OCI-LY1 (cell line): ENCODE measurements around the gene ZDHHC14.

Experiments
- H2AFZ ChIP-seq: fragments of 200-600 bp; sonication (generic), shearing (Covaris generic); 2 replicates; pipeline ENCODE4 v1.6.0; 2014; ENCODE audit warnings: antibody characterized with exemption, mild to moderate bottlenecking, low read length
- H3F3A ChIP-seq: fragments of 200-600 bp; sonication (generic), shearing (Covaris generic); 2 replicates; pipeline ENCODE4 v1.6.0; 2014; ENCODE audit warnings: mild to moderate bottlenecking, antibody characterized with exemption, low read length, moderate library complexity; ENCODE audit not compliant: insufficient read depth
- H3K27ac ChIP-seq: fragments of 200-600 bp; sonication (generic); 2 replicates; pipeline ENCODE4 v1.5.1; 2014; ENCODE audit warnings: low read length, mixed run types, mild to moderate bottlenecking, low read depth; ENCODE audit not compliant: poor library complexity, severe bottlenecking
- H3K27me3 ChIP-seq: fragments of 200-600 bp; sonication (generic); 2 replicates; pipeline ENCODE4 v1.6.0; 2014; ENCODE audit warnings: antibody characterized with exemption, mild to moderate bottlenecking, low read length, moderate library complexity; ENCODE audit not compliant: insufficient read depth
- H3K36me3 ChIP-seq: fragments of 200-600 bp; sonication (generic); 2 replicates; pipeline ENCODE4 v1.6.1; 2014; ENCODE audit warnings: mild to moderate bottlenecking, antibody characterized with exemption, low read length, moderate library complexity, mixed read lengths; ENCODE audit not compliant: insufficient read depth
- H3K4me1 ChIP-seq: fragments of 200-600 bp; sonication (generic); 2 replicates; pipeline ENCODE4 v1.5.1; 2014; ENCODE audit warnings: mild to moderate bottlenecking, low read length, moderate library complexity; ENCODE audit not compliant: insufficient read depth, severe bottlenecking
- H3K4me2 ChIP-seq: fragments of 200-600 bp; sonication (generic), shearing (Covaris generic); 2 replicates; pipeline ENCODE4 v1.6.1; 2014; ENCODE audit warnings: low read length
- H3K4me3 ChIP-seq: fragments of 200-600 bp; sonication (generic); 2 replicates; pipeline ENCODE4 v1.5.1; 2014; ENCODE audit warnings: low read length, low read depth, mild to moderate bottlenecking, mixed read lengths; ENCODE audit not compliant: poor library complexity, severe bottlenecking
- H3K79me2 ChIP-seq: fragments of 200-600 bp; shearing (Covaris generic); 2 replicates; pipeline ENCODE4 v1.6.1; 2016; ENCODE audit warnings: mixed run types, low read length, mixed read lengths; ENCODE audit not compliant: insufficient read depth
- H3K9ac ChIP-seq: fragments of 200-600 bp; sonication (generic), shearing (Covaris generic); 2 replicates; pipeline ENCODE4 v1.6.1; 2014; ENCODE audit warnings: mild to moderate bottlenecking, low read length, mixed read lengths
- H3K9me2 ChIP-seq: fragments of 200-600 bp; sonication (generic), shearing (Covaris generic); 2 replicates; pipeline ENCODE4 v1.6.1; 2014; ENCODE audit warnings: low read depth, mild to moderate bottlenecking, low read length, mixed read lengths
- H3K9me3 ChIP-seq: fragments of 200-600 bp; shearing (Covaris generic); 2 replicates; pipeline ENCODE4 v1.6.1; 2014; ENCODE audit warnings: low read length, mixed read lengths
- H4K20me1 ChIP-seq: fragments of 200-600 bp; sonication (generic), shearing (Covaris generic); 2 replicates; pipeline ENCODE4 v1.6.0; 2016; ENCODE audit warnings: mild to moderate bottlenecking, low read length; ENCODE audit not compliant: insufficient read depth
- EZH2 ChIP-seq: fragments of 200-600 bp; sonication (generic), shearing (Covaris generic); IDR thresholded peaks from 2 replicates; pipeline ENCODE4 v1.8.0; 2017; ENCODE audit warnings: borderline replicate concordance, mixed run types, mild to moderate bottlenecking, antibody characterized with exemption, low read length, moderate library complexity, mixed read lengths
- TF ChIP-seq, protein P1 (sequence below): fragments of 200-600 bp; sonication (generic), shearing (Covaris generic); IDR thresholded peaks from 2 replicates; pipeline ENCODE4 v1.5.1; 2017; ENCODE audit warnings: mild to moderate bottlenecking, antibody characterized with exemption, low read length, moderate library complexity, mixed read lengths

Gene ZDHHC14

DNA sequence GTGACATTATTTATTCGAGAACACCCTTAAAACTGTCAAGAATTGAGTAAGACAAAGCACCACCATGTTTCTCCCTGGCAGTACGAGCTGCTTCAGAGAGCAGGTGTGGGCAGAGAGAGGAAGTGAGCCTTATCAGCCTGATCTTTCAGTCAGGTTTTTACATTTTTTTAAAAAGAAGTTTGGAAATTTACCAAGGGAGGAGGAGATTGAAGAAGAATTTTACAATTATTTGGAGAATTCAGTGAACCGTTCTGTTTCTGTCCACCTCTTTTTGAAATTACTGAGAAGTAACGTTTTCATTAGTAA, 75.5 kb downstream of the ZDHHC14 start:
- no peaks in the 10 kb centered on the region for H3K79me2 ChIP-seq

DNA sequence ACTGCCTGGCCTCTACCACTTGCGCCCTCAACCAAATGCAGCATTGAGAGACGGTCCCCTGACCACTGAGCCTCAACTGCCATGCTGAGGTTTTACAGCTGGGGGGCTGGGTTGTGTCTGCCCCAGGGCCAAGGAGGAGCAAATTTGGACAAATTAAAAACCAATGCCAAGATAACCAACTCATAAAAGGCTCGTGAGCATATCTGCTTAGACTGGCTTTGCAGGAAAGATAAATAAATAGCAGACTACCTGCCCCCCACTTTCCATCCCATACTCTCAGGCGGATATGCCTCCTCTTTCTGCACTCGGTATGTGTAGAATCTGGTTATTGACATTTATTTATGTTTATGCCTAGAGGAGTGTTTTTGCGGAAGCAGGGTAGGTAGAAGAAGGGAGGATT, 76.8 kb downstream of the ZDHHC14 start:
- Histone ChIP-seq H3K4me1 (no peaks in the 10 kb centered on the region), H3K27ac (no peak overlapping the region), H3K4me2 (no peak overlapping the region), H3K9me2 (no peaks in the 10 kb centered on the region), H3K27me3 (no peaks in the 10 kb centered on the region), H3K36me3 (no peaks in the 10 kb centered on the region), H3F3A (no peaks in the 10 kb centered on the region), H3K9me3 (no peaks in the 10 kb centered on the region), H3K79me2 (no peaks in the 10 kb centered on the region), H4K20me1 (no peaks in the 10 kb centered on the region), H2AFZ (no peak overlapping the region), H3K9ac (no peak overlapping the region), H3K4me3 (no peak overlapping the region)
- TF ChIP-seq EZH2, result no peak
- TF ChIP-seq, protein P1, sequence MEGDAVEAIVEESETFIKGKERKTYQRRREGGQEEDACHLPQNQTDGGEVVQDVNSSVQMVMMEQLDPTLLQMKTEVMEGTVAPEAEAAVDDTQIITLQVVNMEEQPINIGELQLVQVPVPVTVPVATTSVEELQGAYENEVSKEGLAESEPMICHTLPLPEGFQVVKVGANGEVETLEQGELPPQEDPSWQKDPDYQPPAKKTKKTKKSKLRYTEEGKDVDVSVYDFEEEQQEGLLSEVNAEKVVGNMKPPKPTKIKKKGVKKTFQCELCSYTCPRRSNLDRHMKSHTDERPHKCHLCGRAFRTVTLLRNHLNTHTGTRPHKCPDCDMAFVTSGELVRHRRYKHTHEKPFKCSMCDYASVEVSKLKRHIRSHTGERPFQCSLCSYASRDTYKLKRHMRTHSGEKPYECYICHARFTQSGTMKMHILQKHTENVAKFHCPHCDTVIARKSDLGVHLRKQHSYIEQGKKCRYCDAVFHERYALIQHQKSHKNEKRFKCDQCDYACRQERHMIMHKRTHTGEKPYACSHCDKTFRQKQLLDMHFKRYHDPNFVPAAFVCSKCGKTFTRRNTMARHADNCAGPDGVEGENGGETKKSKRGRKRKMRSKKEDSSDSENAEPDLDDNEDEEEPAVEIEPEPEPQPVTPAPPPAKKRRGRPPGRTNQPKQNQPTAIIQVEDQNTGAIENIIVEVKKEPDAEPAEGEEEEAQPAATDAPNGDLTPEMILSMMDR, result no peak

More for the DNA sequence above, 75.5 kb downstream of the ZDHHC14 start:
- no peaks in the 10 kb centered on the region for H3K36me3 ChIP-seq
- TF ChIP-seq, protein P1, result no peak
- TF ChIP-seq EZH2, result no peak
- no peak overlapping the region for H3K4me2 ChIP-seq
- H3K4me1 ChIP-seq, result no peaks in the 10 kb centered on the region
- no peaks in the 10 kb centered on the region for H3K9me3 ChIP-seq
- H3K27me3 ChIP-seq, result no peaks in the 10 kb centered on the region
- H3K9ac ChIP-seq, result no peak overlapping the region
- no peak overlapping the region for H3K4me3 ChIP-seq
- H3K9me2 ChIP-seq, result no peaks in the 10 kb centered on the region
- no peaks in the 10 kb centered on the region for H3F3A ChIP-seq
- H4K20me1 ChIP-seq, result no peaks in the 10 kb centered on the region
- no peak overlapping the region for H3K27ac ChIP-seq
- H2AFZ ChIP-seq, result no peak overlapping the region

DNA sequence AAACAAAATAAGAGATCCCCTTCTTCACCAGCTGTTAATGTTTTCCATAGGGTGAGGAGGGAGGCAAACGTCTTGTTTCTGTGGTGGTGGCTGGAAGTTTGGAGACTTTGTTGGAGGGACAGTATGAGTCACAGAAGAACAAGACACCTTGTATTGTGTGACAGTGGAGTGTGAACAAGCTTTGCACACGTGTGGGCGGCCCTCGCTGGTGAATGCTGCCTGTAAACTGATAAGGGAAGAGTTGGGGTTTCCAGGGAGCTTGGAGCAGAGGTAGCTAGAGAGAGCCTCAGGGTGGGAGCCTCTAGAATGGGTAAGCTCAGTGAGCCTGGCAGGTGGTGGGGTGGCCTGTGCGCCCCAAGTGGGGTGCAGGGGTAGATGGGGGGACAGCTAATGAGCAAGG, 78.3 kb downstream of the ZDHHC14 start:
- Histone ChIP-seq H3K36me3 (no peaks in the 10 kb centered on the region), H3K9me2 (no peaks in the 10 kb centered on the region), H3K9ac (no peak overlapping the region), H3K9me3 (no peaks in the 10 kb centered on the region), H2AFZ (no peak overlapping the region), H3F3A (no peaks in the 10 kb centered on the region), H4K20me1 (no peaks in the 10 kb centered on the region), H3K4me2 (no peak overlapping the region), H3K27ac (no peak overlapping the region), H3K79me2 (no peaks in the 10 kb centered on the region), H3K27me3 (no peaks in the 10 kb centered on the region), H3K4me3 (no peak overlapping the region), H3K4me1 (no peaks in the 10 kb centered on the region)
- TF ChIP-seq, protein P1, result no peak
- no peak for TF ChIP-seq EZH2
